HepG2 (cell line): ENCODE results near the gene ANKRD65. TPM values are rescaled to one million over a fixed set of nuclear protein-coding genes. Genes with fewer than 3 reads are reported as not detected.
A peak's percentile ranks its signal among the peaks of the same experiment; 100 is the strongest.

Experiments used
- BORCS8-MEF2B ChIP-seq: sonication (generic); formaldehyde crosslinking; IDR thresholded peaks from 2 replicates; pipeline ENCODE4 v1.8.0; 2022; ENCODE audit warnings: mild to moderate bottlenecking, missing genetic modification reagents
- CAMTA2 ChIP-seq: sonication (generic); formaldehyde crosslinking; IDR thresholded peaks from 2 replicates; pipeline ENCODE4 v1.4.0; 2020; ENCODE audit warnings: mild to moderate bottlenecking, missing genetic modification reagents, borderline replicate concordance
- NFKB2 ChIP-seq: sonication (generic); formaldehyde crosslinking; IDR thresholded peaks from 2 replicates; pipeline ENCODE4 v1.4.0; 2020; ENCODE audit warnings: missing genetic modification reagents, borderline replicate concordance
- NONO ChIP-seq, 2 experiments: fragments of 450-650 bp in 1 of 2; sonication (generic) in 1 of 2; formaldehyde crosslinking in 1 of 2; IDR thresholded peaks in 1 of 2; conservative IDR thresholded peaks in 1 of 2; 2 replicates each; pipeline versions ENCODE4 v1.6.1 to v1.8.0; 2017 to 2022; ENCODE audit warnings: mild to moderate bottlenecking in 1 of 2, missing genetic modification reagents in 1 of 2, moderate library complexity in 1 of 2
- POLR2G ChIP-seq: fragments of 200-400 bp; formaldehyde crosslinking; IDR thresholded peaks from 2 replicates; pipeline ENCODE4 v1.6.1; 2018; ENCODE audit warnings: mild to moderate bottlenecking, low read depth, low read length, moderate library complexity
- RBM22 ChIP-seq: fragments of 200-400 bp; formaldehyde crosslinking; optimal IDR thresholded peaks from 2 replicates; pipeline ENCODE3; 2017; ENCODE audit warnings: mild to moderate bottlenecking, low read length, moderate library complexity
- SKI ChIP-seq: fragments of 450-650 bp; IDR thresholded peaks from one replicate; pipeline ENCODE4 v1.6.1; 2018; ENCODE audit warnings: mild to moderate bottlenecking; ENCODE audit not compliant: partially characterized antibody
- SP4 ChIP-seq: sonication (generic); formaldehyde crosslinking; IDR thresholded peaks from 2 replicates; pipeline ENCODE4 v1.8.1; 2023; ENCODE audit warnings: mild to moderate bottlenecking, missing genetic modification reagents
- TEAD3 ChIP-seq: optimal IDR thresholded peaks from 2 replicates; pipeline ENCODE3; 2016; ENCODE audit warnings: borderline replicate concordance
- ZNF124 ChIP-seq: sonication (generic); formaldehyde crosslinking; IDR thresholded peaks from 2 replicates; pipeline ENCODE4 v1.4.0; 2020; ENCODE audit warnings: missing genetic modification reagents
- ZNF326 ChIP-seq: sonication (generic); formaldehyde crosslinking; IDR thresholded peaks from 2 replicates; pipeline ENCODE4 v1.4.0; 2020; ENCODE audit warnings: missing genetic modification reagents, borderline replicate concordance
- ZNF354B ChIP-seq: sonication (generic); formaldehyde crosslinking; IDR thresholded peaks from 2 replicates; pipeline ENCODE4 v1.8.0; 2022; ENCODE audit warnings: mild to moderate bottlenecking, missing genetic modification reagents
- ZNF747 ChIP-seq: sonication (generic); formaldehyde crosslinking; IDR thresholded peaks from 2 replicates; pipeline ENCODE4 v1.8.1; 2023; ENCODE audit warnings: missing genetic modification reagents, mild to moderate bottlenecking, borderline replicate concordance
- ZNF816 ChIP-seq: sonication (generic); formaldehyde crosslinking; IDR thresholded peaks from 2 replicates; pipeline ENCODE4 v1.8.0; 2022; ENCODE audit warnings: missing genetic modification reagents, mild to moderate bottlenecking, borderline replicate concordance
- polyA plus RNA-seq, 8 experiments: library from polyadenylated mRNA; depleted of rRNA in 3 of 8; stranded (reverse) in 7 of 8; unstranded in 1 of 8; fragments of >200 nt; fragmentation: Illumina TruSeq in 4 of 8; extraction: Trizol in 4 of 8; gene quantifications; 2 replicates each; pipeline versions ENCODE4 v1.2.1 to v1.2.3, GENCODE V29; 2011 to 2016; ENCODE audit warnings: low read depth in 4 of 8, missing spikeins in 1 of 8, mixed read lengths in 1 of 8; ENCODE audit not compliant: insufficient read depth in 1 of 8
- total RNA-seq, 5 experiments: library from RNA; depleted of rRNA; stranded (reverse); fragments of >200 nt; fragmentation: Illumina TruSeq; extraction: Trizol; gene quantifications; 2 replicates each; pipeline ENCODE4 v1.2.3, GENCODE V29; 2016; ENCODE audit warnings: low read depth in 1 of 5
- TF ChIP-seq, protein P1 (sequence below): sonication (generic); formaldehyde crosslinking; IDR thresholded peaks from 2 replicates; pipeline ENCODE4 v1.4.0; 2020; ENCODE audit warnings: missing genetic modification reagents
- TF ChIP-seq, protein P2 (sequence below): sonication (generic); formaldehyde crosslinking; IDR thresholded peaks from 2 replicates; pipeline ENCODE4 v1.4.0; 2020; ENCODE audit warnings: mild to moderate bottlenecking, missing genetic modification reagents
- TF ChIP-seq, protein P3 (sequence below): sonication (generic); formaldehyde crosslinking; IDR thresholded peaks from 2 replicates; pipeline ENCODE4 v1.5.0; 2020; ENCODE audit warnings: mild to moderate bottlenecking, missing genetic modification reagents, moderate library complexity
- TF ChIP-seq, protein P4 (sequence below): sonication (generic); formaldehyde crosslinking; IDR thresholded peaks from 2 replicates; pipeline ENCODE4 v1.4.0; 2020; ENCODE audit warnings: low read depth, mild to moderate bottlenecking, missing genetic modification reagents
- TF ChIP-seq, protein P5 (sequence below): sonication (generic); formaldehyde crosslinking; IDR thresholded peaks from 2 replicates; pipeline ENCODE4 v1.4.0; 2020; ENCODE audit warnings: missing genetic modification reagents, borderline replicate concordance

Gene ANKRD65
- total and polyA plus RNA-seq, 2 of the 13 experiments (the other 11 are each of a cell fraction or from before 2014, with no cell fraction given): 12.1 to 30.1 TPM

DNA sequence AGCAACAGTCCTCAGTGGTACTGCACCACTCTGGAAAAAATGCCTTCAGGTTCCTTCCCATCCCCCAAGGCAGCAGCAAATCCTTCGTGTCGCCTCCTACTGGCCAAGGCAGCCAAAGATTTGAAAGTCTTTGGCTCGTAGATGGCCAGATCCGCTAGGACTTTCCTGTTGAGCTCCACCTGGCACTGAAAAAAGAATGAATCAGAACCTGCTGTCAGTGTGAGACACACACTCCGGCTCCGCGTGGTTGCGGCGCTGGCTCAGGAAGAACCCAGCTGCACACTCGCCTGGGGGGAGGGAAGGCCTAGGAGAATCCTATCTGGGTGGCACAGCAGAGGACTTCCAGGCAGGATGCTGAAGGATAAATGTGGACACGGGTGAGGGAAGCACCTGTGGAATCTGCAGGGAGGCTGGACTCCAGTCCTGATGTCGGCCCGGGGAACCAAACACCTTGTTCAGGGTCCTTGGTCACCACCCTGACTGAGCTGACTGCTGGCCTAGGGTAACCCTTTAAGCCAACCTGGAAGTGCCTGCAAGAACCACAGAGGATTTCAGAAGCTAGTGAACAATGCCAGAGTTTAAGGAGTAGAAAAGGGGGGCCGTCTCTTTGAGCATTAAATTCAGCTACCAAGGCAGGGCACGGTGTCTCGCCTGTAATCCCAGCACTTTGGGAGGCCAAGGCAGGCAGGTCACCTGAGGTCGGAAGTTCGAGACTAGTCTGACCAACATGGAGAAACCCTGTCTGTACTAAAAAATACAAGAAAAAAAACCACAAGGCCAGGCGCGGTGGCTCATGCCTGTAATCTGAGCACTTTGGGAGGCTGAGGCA lies 18.8 kb downstream of the ANKRD65 start (continued):
- no peak for TF ChIP-seq NONO (IDR thresholded peaks at IDR 0.05)
- 0 out of 2 replicates have a peak, but pooled peaks have one; percentile 36 for TF ChIP-seq NONO (CRISPR knock-in tag; conservative IDR thresholded peaks at IDR 0.05)
- TF ChIP-seq ZNF124: 0 out of 2 replicates have a peak, but pooled peaks have one; percentile 44
- no peak for TF ChIP-seq ZNF326 (CRISPR knock-in tag)
- TF ChIP-seq POLR2G: peak; percentile 42; the same call in 1 of the 2 replicates
- peak; percentile 8 for TF ChIP-seq TEAD3 (CRISPR knock-in tag)
- TF ChIP-seq RBM22: peak; percentile 84
- TF ChIP-seq, protein P1, sequence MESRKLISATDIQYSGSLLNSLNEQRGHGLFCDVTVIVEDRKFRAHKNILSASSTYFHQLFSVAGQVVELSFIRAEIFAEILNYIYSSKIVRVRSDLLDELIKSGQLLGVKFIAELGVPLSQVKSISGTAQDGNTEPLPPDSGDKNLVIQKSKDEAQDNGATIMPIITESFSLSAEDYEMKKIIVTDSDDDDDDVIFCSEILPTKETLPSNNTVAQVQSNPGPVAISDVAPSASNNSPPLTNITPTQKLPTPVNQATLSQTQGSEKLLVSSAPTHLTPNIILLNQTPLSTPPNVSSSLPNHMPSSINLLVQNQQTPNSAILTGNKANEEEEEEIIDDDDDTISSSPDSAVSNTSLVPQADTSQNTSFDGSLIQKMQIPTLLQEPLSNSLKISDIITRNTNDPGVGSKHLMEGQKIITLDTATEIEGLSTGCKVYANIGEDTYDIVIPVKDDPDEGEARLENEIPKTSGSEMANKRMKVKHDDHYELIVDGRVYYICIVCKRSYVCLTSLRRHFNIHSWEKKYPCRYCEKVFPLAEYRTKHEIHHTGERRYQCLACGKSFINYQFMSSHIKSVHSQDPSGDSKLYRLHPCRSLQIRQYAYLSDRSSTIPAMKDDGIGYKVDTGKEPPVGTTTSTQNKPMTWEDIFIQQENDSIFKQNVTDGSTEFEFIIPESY (CRISPR knock-in tag): peak; percentile 99
- TF ChIP-seq, protein P2, sequence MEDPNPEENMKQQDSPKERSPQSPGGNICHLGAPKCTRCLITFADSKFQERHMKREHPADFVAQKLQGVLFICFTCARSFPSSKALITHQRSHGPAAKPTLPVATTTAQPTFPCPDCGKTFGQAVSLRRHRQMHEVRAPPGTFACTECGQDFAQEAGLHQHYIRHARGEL (CRISPR knock-in tag): 0 out of 2 replicates have a peak, but pooled peaks have one; percentile 25
- TF ChIP-seq CAMTA2 (CRISPR knock-in tag): peak; percentile 60; the same call in 1 of the 2 replicates
- TF ChIP-seq, protein P3, sequence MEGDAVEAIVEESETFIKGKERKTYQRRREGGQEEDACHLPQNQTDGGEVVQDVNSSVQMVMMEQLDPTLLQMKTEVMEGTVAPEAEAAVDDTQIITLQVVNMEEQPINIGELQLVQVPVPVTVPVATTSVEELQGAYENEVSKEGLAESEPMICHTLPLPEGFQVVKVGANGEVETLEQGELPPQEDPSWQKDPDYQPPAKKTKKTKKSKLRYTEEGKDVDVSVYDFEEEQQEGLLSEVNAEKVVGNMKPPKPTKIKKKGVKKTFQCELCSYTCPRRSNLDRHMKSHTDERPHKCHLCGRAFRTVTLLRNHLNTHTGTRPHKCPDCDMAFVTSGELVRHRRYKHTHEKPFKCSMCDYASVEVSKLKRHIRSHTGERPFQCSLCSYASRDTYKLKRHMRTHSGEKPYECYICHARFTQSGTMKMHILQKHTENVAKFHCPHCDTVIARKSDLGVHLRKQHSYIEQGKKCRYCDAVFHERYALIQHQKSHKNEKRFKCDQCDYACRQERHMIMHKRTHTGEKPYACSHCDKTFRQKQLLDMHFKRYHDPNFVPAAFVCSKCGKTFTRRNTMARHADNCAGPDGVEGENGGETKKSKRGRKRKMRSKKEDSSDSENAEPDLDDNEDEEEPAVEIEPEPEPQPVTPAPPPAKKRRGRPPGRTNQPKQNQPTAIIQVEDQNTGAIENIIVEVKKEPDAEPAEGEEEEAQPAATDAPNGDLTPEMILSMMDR (CRISPR knock-in tag): peak; percentile 65
- no peak for TF ChIP-seq ZNF816 (CRISPR knock-in tag)
- no peak for TF ChIP-seq SKI
- TF ChIP-seq BORCS8-MEF2B (CRISPR knock-in tag): peak; percentile 27; the same call in 1 of the 2 replicates
- TF ChIP-seq NFKB2 (CRISPR knock-in tag): 0 out of 2 replicates have a peak, but pooled peaks have one; percentile 19
- TF ChIP-seq, protein P4, sequence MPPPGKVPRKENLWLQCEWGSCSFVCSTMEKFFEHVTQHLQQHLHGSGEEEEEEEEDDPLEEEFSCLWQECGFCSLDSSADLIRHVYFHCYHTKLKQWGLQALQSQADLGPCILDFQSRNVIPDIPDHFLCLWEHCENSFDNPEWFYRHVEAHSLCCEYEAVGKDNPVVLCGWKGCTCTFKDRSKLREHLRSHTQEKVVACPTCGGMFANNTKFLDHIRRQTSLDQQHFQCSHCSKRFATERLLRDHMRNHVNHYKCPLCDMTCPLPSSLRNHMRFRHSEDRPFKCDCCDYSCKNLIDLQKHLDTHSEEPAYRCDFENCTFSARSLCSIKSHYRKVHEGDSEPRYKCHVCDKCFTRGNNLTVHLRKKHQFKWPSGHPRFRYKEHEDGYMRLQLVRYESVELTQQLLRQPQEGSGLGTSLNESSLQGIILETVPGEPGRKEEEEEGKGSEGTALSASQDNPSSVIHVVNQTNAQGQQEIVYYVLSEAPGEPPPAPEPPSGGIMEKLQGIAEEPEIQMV (CRISPR knock-in tag): 0 out of 2 replicates have a peak, but pooled peaks have one; percentile 49
- TF ChIP-seq ZNF354B: no peak
- TF ChIP-seq, protein P5, sequence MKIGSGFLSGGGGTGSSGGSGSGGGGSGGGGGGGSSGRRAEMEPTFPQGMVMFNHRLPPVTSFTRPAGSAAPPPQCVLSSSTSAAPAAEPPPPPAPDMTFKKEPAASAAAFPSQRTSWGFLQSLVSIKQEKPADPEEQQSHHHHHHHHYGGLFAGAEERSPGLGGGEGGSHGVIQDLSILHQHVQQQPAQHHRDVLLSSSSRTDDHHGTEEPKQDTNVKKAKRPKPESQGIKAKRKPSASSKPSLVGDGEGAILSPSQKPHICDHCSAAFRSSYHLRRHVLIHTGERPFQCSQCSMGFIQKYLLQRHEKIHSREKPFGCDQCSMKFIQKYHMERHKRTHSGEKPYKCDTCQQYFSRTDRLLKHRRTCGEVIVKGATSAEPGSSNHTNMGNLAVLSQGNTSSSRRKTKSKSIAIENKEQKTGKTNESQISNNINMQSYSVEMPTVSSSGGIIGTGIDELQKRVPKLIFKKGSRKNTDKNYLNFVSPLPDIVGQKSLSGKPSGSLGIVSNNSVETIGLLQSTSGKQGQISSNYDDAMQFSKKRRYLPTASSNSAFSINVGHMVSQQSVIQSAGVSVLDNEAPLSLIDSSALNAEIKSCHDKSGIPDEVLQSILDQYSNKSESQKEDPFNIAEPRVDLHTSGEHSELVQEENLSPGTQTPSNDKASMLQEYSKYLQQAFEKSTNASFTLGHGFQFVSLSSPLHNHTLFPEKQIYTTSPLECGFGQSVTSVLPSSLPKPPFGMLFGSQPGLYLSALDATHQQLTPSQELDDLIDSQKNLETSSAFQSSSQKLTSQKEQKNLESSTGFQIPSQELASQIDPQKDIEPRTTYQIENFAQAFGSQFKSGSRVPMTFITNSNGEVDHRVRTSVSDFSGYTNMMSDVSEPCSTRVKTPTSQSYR: peak; percentile 90
- 0 out of 2 replicates have a peak, but pooled peaks have one; percentile 24 for TF ChIP-seq ZNF747 (CRISPR knock-in tag)
- TF ChIP-seq SP4 (CRISPR knock-in tag): no peak
